Endothelial cell of umbilical vein (primary cell): ENCODE data around the gene SESN2. TPM values are rescaled to one million over a fixed set of nuclear protein-coding genes. Genes with fewer than 3 reads are reported as not detected.

Experiments used
- BruUV-seq: library from RNA; stranded (reverse); fragments of 400-500 nt; replicated peaks from 2 replicates; lab custom pipeline; 2021; lab: Mats Ljungman, UMichigan
- CTCF ChIA-PET: fragments of 300-600, 350-600 bp; sonication (Branson Sonifier 250); formaldehyde crosslinking; loops from one replicate; lab custom pipeline; 2021; ENCODE audit warnings: antibody characterized with exemption, inconsistent platforms; lab: Charles Lee
- POLR2A ChIA-PET: fragments of 300-600, 350-600 bp; sonication (Branson Sonifier 250); formaldehyde crosslinking; loops from one replicate; lab custom pipeline; 2021; ENCODE audit warnings: antibody characterized with exemption, inconsistent platforms; lab: Charles Lee
- DNase-seq: peaks from one replicate; pipeline ENCODE4 v3.0.0-alpha.2; 2011; ENCODE audit warnings: low read depth, low spot score
- FAIRE-seq: peaks from 2 replicates; lab custom pipeline; 2011; peaks lifted over from hg19 to GRCh38; lab: Jason Lieb, UNC
- H2AFZ ChIP-seq: 2 replicates; pipeline ENCODE4 v1.6.0; 2012; ENCODE audit warnings: low read depth, low read length, control low read depth, inconsistent platforms
- H3K27ac ChIP-seq: 2 replicates; pipeline ENCODE4 v1.5.1; 2011; ENCODE audit warnings: low read depth, mild to moderate bottlenecking, control low read depth, low read length, moderate library complexity; ENCODE audit not compliant: insufficient read depth
- H3K27me3 ChIP-seq, 2 experiments: 2 replicates each; pipeline versions ENCODE4 v1.6.0 to v1.6.1; 2011; ENCODE audit warnings: low read length in 2 of 2, mixed read lengths in 1 of 2; ENCODE audit not compliant: control insufficient read depth in 2 of 2, insufficient read depth in 2 of 2
- H3K36me3 ChIP-seq, 2 experiments: 2 replicates in 1 of 2; 3 replicates in 1 of 2; pipeline ENCODE4 v1.5.1; 2011; ENCODE audit warnings: low read length in 2 of 2, mild to moderate bottlenecking in 1 of 2, moderate library complexity in 1 of 2; ENCODE audit not compliant: control insufficient read depth in 2 of 2, insufficient read depth in 2 of 2; ENCODE audit errors: extremely low read depth in 1 of 2
- H3K4me1 ChIP-seq: 3 replicates; pipeline ENCODE4 v1.5.1; 2011; ENCODE audit warnings: mild to moderate bottlenecking, low read length; ENCODE audit not compliant: control insufficient read depth, insufficient read depth; ENCODE audit errors: extremely low read depth
- H3K4me2 ChIP-seq: 2 replicates; pipeline ENCODE4 v1.6.1; 2011; ENCODE audit warnings: low read length, control low read depth, mixed read lengths; ENCODE audit not compliant: insufficient read depth
- H3K4me3 ChIP-seq, 3 experiments: fragments of 200-600 bp in 1 of 3; sonication (generic), shearing (Covaris generic) in 1 of 3; replicated peaks in 1 of 3; 2 replicates each; pipeline ENCODE4 v1.5.1; 2011 to 2016; ENCODE audit warnings: control low read depth in 3 of 3, low read length in 3 of 3, mild to moderate bottlenecking in 2 of 3, inconsistent platforms in 1 of 3, low read depth in 1 of 3, moderate library complexity in 1 of 3; ENCODE audit not compliant: insufficient read depth in 1 of 3
- H3K79me2 ChIP-seq: 2 replicates; pipeline ENCODE4 v1.6.0; 2012; ENCODE audit warnings: low read length, inconsistent platforms; ENCODE audit not compliant: control insufficient read depth, insufficient read depth
- H3K9ac ChIP-seq: replicated peaks from 2 replicates; pipeline ENCODE3; 2011; ENCODE audit warnings: low read length, control low read depth; ENCODE audit not compliant: insufficient read depth; ENCODE audit errors: extremely low read depth
- H3K9me1 ChIP-seq: replicated peaks from 3 replicates; pipeline ENCODE4 v1.6.0; 2011; ENCODE audit warnings: mild to moderate bottlenecking, low read length; ENCODE audit not compliant: control insufficient read depth, insufficient read depth; ENCODE audit errors: extremely low read depth
- H3K9me3 ChIP-seq: replicated peaks from 2 replicates; pipeline ENCODE4 v1.5.1; 2012; ENCODE audit warnings: low read length, inconsistent platforms; ENCODE audit not compliant: control insufficient read depth, insufficient read depth
- H4K20me1 ChIP-seq: replicated peaks from 2 replicates; pipeline ENCODE3; 2011; ENCODE audit warnings: mild to moderate bottlenecking, low read length; ENCODE audit not compliant: control insufficient read depth, insufficient read depth; ENCODE audit errors: extremely low read depth
- CTCF ChIP-seq, 2 donors: IDR thresholded peaks; 1 replicate in 1 of 2; 2 replicates in 1 of 2; pipeline ENCODE4 v1.5.1; 2011; ENCODE audit warnings: low read length in 2 of 2, mild to moderate bottlenecking in 2 of 2, moderate library complexity in 2 of 2, control low read depth in 1 of 2, inconsistent platforms in 1 of 2, low read depth in 1 of 2; ENCODE audit not compliant: insufficient read depth in 1 of 2; ENCODE audit errors: extremely low read depth in 1 of 2
- EZH2 ChIP-seq: IDR thresholded peaks from 2 replicates; pipeline ENCODE4 v1.6.1; 2012; ENCODE audit warnings: borderline replicate concordance, low read depth, mild to moderate bottlenecking, moderate library complexity, low read length, inconsistent platforms; ENCODE audit not compliant: severe bottlenecking
- FOS ChIP-seq: IDR thresholded peaks from 2 replicates; pipeline ENCODE4 v1.6.1; 2011; ENCODE audit warnings: mild to moderate bottlenecking, low read length, moderate library complexity, borderline replicate concordance; ENCODE audit not compliant: insufficient read depth
- JUN ChIP-seq: IDR thresholded peaks from 2 replicates; pipeline ENCODE4 v1.6.1; 2011; ENCODE audit warnings: borderline replicate concordance, low read depth; ENCODE audit not compliant: insufficient read length, insufficient read depth
- MAX ChIP-seq: IDR thresholded peaks from 2 replicates; pipeline ENCODE4 v1.6.1; 2011; ENCODE audit not compliant: insufficient read depth, insufficient read length
- MYC ChIP-seq: IDR thresholded peaks from one replicate; pipeline ENCODE4 v1.6.1; 2011; ENCODE audit warnings: mild to moderate bottlenecking, low read depth, low read length
- POLR2AphosphoS5 ChIP-seq: IDR thresholded peaks from 2 replicates; pipeline ENCODE4 v1.6.1; 2012; ENCODE audit warnings: low read depth, mild to moderate bottlenecking, control low read depth, low read length, moderate library complexity; ENCODE audit not compliant: insufficient read depth
- dilution Hi-C: fragments of 300-500 bp; cut with MboI; formaldehyde crosslinking; loops from one replicate; pipeline ENCODE4 v1.15.0; 2019; ENCODE audit warnings: low sequenced_read_pairs; ENCODE audit not compliant: extremely low pct_ligation_motif_present
- intact Hi-C: fragments of 100-400 bp; cut with micrococcal nuclease; formaldehyde crosslinking; loops from one replicate; pipeline ENCODE4 v1.10.0; 2022
- polyA plus RNA-seq, 4 experiments: library from polyadenylated mRNA; depleted of rRNA in 3 of 4; stranded (reverse) in 3 of 4; unstranded in 1 of 4; fragments of >200 nt; gene quantifications; 2 replicates each; pipeline versions ENCODE4 v1.2.1 to v1.2.3, GENCODE V29; 2011 to 2012; ENCODE audit warnings: missing spikeins in 1 of 4
- total RNA-seq: library from RNA; stranded (reverse); gene quantifications from 2 replicates; pipeline ENCODE4 v1.2.3, GENCODE V29; 2021

The SESN2 gene
- total and polyA plus RNA-seq, 2 donors (not counting 3 experiments of a cell fraction or from before 2014, with no cell fraction given): 11.6 to 13.2 TPM

- Histone ChIP-seq H3K9me3 (no peaks in the 10 kb centered on the region), H3K27ac (no peak overlapping the region), H3K79me2 (peaks cover 3% of the 10 kb centered on the region), H3K27me3 (no peaks in the 10 kb centered on the region), H3K9me1 (no peaks in the 10 kb centered on the region), H3K9ac (no peak overlapping the region), H3K4me2 (no peak overlapping the region), H3K36me3 (peaks cover 7 to 8% of the 10 kb centered on the region in 2 experiments), H3K4me1 (no peaks in the 10 kb centered on the region), H4K20me1 (no peaks in the 10 kb centered on the region), H2AFZ (no peak overlapping the region), H3K4me3 (no peak overlapping the region)
- DNase-seq: no peak
- TF ChIP-seq CTCF (IDR thresholded peaks at IDR 0.05; ENCODE audit: extremely low read depth in 1 of 2, insufficient read depth in 1 of 2, low read depth in 1 of 2, low read length in 2 of 2) (no peak), JUN (no peak), EZH2 (no peak), FOS (no peak), MAX (no peak), POLR2AphosphoS5 (no peak), MYC (no peak)
- dilution Hi-C loops: no loop called here
- POLR2A ChIA-PET: interaction anchor here (0.6 to 0.8 kb wide), 3 partner anchors 97 to 356 kb away, joined by 3 to 9 read pairs (median 3); partner anchors contain the start of gene EYA3
- intact Hi-C loops: no loop called here
- no TSS peak for BruUV-seq
- CTCF ChIA-PET: interaction anchor here (0.9 to 7.9 kb wide), 4 partner anchors 18 to 365 kb away, joined by 3 to 397 read pairs (median 4); partner anchors contain the start of gene EYA3
- FAIRE-seq: no peak
These were observed 46.0 kb upstream of the SESN2 start for GRCh38 chr1:28213315-28213714.
